Nucleus accumbens (tissue), 56 donors: ENCODE measurements around the gene CFAP77.
A peak's percentile ranks its signal among the peaks of the same experiment; 100 is the strongest.

Source experiments
- DNase-seq, 56 donors: peaks; one replicate each; lab custom pipeline; 2025; lab: John Stamatoyannopoulos, UW

The CFAP77 gene

DNA sequence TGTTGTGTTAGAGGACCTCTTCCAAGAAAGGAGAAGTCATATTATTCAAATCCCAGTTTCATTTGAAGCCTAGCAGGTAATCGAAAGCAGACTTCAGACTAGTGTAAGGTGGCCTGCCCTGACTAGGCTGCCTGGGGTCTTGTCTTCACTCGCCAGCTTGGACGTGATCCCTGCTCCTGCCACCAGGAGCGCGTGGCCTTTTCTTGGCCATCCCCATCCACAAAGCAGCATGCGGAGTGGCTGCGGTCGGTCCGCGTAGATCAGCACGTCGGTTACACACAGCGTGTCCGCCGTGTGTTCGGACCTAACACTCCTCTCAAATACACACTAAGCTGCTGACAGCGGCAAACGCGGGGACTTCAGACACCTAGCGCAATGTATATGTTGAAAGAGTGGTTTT is 37.3 kb downstream of the CFAP77 start:
- no peak for DNase-seq

DNA sequence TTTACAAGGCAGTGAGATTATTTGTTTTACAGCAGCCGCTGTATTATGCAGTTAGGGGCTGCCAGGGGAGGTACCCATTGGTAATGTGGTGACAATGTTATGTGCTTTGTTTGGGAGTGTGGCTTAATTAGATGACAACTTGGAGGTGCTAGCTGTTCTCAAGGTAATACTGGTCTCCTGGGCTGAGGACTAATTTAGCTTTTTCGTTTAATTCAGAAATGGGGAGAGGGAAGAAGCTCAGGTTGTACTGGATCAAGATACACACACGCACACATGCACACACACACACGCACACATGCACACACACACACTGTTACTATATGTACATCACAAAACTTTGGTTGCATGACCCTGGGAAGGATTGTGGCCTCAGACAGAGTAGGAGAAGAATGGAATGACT is 37.9 kb downstream of the CFAP77 start:
- DNase-seq, result no peak

DNA sequence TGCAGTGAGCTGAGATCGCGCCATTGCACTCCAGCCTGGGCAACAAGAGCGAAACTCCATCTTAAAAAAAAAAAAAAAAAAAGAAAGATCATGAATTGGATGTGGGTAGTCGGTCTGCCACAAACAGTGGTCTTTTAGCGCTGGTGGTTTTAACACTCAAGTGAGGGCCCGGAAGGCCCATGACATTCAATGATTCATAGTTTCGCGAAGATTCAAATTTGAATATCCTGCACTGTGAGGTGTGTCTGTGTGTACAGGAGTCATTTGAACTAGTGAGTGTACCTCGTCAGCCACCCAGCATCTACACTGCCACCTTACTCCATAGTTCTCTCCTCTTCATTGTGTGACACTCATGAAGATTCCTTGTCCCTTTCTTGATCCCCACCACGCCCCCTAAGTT is 41.3 kb downstream of the CFAP77 start:
- DNase-seq, result no peak

DNA sequence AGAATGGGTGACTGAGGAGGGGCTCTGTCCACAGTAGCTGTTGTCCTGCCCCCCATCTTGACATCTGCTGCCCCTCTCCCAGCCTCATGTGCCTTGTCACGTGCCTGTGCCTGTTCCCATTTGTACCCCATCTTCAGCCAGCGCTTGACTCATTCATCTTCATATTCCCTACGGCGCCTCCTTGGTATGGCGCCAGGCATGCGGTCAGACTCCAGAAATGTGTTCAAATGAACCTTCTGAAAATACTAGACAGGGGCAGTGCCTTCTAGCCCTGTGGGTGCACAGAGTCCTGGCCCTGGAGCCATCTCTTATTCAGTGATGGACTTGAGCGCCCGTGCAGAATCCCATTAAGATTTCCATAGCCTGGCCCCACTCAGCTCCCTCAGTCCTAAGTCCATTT is 46.2 kb downstream of the CFAP77 start:
- DNase-seq, result no peak

DNA sequence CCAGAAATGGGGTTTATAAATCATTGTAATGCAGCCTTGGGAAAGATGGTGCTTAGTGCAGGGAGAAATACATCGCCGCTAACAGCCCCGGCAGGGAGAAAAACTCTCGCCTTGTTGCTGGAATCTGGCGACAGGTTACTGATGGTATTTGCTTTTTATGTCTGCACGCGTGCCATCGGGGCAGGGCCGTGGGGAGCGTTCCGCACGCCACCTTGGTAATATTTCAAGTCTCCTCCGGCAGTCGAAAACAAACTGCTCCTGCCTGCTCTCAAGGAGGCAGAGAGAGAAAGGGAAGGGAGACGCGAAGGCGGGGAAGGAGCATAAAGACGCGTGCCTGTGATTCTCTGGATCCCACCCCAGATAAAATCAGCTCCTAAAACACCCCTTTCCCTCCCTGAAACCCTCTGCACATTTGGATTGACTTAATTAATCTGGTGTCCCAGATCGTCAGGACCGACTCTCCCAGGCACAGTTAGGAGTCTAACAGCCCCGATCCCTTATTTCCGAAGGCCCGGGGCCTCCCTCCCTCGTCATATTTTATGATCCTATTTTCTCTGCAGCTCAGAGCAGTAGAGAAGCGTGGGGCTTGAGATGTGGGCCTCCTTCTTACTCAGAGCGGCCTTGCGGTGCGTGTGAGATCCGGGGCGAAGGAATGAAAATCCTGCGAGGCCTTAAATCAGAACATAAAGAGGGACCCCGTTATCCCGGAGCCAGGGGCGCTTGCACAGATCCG is 47.7 kb downstream of the CFAP77 start:
- no peak for DNase-seq

DNA sequence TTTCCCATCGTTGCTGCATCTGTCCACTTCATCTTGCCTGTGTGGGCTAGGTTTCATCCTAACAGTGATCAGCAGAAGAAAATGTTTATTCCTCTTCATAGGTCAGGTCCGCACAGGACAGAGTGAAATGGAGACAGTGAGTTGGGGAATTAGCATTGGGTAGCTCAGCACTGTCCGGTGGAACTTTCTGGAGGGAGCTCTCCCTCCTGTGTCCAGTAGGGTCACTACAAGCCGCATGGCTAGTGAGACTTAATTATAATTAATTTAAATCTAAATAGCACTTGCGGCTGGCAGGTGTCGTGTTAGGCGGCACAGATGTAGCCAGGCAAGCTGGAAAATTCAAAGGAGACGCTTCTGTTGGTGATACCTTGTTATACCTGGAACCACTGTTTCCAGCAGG is 48.4 kb downstream of the CFAP77 start:
- DNase-seq, result no peak

DNA sequence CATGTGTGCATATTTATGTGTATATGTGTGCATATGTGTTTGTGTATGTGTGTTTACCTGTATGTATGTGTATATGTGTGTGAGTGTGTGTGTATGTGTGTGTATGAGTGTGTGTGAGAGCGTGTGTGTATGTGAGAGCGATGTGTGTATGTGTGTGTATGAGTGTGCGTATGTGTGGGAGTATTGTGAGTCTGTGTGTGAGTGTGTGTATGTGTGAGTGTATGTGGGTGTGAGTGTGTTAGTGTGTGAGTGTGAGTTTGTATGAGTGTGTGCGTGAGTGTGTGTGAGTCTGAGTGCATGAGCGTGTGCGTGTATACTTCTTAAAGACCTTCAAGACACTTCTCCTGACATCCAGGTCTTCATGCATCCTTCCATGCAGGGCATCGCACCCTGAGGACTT is 49.6 kb downstream of the CFAP77 start:
- no peak for DNase-seq

DNA sequence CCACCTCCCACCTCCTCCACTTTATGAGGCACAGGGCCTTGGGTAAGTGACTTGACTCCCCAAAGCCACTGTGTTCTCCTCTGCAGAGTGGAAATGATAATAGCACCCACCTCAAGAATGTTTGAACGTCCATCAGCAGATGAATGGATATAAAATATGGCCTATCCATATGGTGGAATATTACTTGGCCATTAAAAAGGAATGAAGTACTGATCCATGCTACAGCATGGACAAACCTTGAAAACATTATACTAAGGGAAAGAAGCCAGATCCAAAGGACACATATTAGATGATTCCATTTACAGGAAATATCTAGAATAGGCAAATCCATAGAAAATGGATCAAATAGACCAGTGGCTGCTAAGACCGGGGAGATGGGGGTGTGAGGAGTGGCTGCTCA is 50.2 kb downstream of the CFAP77 start:
- no peak for DNase-seq

DNA sequence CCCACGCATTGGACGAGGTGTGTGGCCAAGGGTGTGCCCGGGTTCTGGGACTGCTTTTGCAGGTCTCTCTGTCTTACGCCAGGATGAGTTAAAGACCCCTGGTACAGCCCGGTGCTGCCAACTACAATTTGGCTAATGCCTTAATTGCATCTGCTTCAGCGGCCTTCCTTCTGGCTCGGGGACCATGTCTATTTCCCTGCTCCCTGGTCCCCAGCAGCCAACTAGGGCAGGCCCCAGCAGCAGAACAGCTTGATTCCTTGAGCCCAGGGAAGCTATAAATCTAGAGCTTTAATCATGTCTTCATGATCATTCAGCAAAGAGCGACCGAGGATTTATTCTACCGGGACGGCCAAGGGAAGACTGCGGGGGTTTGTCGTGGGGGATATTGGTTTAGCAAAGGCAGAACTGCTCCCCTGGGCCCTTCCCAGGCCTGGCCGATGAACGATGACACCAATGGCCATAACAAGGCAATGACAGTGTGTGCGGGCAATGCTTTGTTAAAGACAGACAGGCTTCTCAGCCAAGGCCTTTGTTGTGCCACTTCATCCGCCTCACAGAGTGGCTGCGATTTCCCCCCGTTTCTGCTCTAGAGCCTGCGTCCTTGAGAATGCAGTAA is 51.4 kb downstream of the CFAP77 start:
- DNase-seq, result no peak

DNA sequence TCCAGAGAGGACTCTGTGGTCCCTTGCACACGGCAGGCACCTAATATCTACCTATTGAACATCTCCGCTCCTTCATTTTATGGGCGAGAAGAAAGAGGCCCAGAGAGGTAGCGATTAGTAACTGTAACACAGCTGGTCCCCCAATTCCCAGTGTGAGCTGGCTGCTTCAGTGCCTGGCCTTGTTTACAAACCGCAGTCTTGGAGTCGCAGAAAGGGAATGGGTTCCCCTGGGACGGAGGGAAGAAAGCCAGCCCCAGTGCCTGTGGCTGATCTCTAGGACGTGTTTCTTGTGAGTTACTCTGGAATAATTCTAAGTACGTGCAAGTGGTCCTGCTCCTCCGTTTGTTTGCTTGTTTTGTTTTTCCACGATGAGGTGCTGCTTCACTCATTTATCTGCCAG is 52.0 kb downstream of the CFAP77 start:
- no peak for DNase-seq

DNA sequence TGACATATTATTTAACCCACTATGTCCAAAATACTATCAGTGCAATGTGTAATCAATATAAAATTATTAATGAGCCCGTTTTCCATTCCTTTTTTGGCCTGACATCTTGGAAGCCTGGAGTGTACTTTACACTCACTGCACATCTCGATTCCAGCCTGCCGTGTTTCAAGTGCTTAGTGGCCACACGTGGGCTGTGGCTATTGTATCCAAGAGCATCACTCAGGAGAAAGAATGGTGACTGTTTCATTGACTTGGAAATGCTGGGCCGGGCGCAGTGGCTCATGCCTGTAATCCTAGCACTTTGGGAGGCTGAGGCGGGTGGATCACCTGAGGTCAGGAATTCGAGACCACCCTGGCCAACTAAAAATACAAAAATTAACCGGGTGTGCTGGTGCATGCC is 54.5 kb downstream of the CFAP77 start:
- peak in 1 of 56 donors; percentile 23 for DNase-seq

DNA sequence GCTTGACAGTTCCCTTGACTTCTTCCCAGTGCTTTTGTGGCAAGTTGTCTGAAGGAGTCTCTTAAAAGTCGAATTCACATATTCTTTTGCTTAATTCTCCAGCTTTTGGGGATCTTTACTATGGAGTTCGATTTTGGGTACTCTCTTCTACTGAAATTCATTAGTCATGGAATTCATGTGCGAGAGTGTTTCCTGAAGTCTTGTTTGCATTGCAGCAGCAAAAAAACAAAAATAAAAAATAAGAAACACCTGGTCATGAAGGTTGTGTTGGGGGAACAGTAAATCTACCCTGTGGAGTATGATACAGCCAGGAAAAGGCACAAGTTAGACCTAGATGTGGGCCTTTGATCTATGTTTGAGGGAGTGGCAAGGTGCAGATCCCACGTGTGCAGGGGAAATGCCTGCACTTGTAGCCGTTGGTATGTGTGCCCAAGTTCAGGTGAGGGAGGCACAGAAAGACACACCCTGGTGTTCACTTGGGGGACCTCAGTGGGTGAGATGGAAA is 55.2 kb downstream of the CFAP77 start:
- DNase-seq, result no peak

DNA sequence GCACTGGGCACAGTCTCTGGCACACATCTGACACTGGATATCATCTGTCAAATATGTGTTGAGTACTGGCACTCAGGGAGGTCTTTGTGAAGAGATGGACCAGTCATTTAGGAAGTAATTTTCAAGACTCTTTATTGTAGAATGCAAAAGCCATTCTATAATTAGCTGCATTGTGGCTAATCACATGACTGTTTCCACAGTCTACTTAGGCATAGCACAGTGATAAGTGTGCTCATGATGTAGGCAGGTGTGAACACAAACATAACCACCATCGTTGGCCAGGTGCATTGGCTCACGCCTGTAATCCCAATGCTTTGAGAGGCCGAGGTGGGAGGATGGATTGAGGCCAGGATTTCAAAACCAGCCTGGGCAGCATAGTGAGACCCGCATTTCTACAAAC is 62.2 kb downstream of the CFAP77 start:
- no peak for DNase-seq

DNA sequence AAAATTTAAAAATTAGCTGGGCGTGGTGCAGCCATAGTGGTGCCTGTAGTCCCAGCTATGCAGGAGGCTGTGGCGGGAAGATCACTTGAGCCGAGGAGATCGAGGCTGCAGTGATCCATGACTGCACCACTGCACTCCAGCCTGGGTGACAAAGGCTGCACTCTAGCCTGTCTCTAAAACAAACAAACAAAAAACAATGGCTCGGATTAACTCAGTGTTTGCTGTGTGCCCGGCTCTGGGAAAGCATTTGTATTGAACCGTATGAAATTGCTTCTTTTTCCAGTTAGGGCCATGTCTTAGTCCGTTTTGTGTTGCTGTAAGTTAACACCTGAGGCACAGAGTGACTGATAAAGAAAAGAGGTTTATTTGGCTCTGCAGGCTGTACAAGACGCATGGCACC is 62.6 kb downstream of the CFAP77 start:
- DNase-seq, result no peak

DNA sequence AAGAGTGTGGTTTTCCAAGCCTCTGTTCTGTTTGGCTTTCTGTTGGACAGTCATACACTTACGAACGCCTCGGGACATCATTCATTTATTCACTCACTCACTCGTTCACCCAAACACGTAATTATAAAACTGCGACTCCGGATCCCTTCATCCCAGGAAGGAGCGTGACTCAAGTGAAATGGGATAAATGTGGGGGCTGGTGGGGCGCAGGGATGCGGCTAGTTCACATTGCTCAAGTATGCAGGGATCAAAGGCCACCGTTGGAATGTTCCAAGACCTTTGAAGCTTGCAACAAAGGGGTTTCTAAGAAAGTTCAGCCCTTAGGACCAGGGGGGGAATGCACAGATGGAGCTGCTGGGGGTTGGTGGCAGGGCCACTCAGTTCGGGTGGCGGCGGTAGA is 64.2 kb downstream of the CFAP77 start:
- no peak for DNase-seq

DNA sequence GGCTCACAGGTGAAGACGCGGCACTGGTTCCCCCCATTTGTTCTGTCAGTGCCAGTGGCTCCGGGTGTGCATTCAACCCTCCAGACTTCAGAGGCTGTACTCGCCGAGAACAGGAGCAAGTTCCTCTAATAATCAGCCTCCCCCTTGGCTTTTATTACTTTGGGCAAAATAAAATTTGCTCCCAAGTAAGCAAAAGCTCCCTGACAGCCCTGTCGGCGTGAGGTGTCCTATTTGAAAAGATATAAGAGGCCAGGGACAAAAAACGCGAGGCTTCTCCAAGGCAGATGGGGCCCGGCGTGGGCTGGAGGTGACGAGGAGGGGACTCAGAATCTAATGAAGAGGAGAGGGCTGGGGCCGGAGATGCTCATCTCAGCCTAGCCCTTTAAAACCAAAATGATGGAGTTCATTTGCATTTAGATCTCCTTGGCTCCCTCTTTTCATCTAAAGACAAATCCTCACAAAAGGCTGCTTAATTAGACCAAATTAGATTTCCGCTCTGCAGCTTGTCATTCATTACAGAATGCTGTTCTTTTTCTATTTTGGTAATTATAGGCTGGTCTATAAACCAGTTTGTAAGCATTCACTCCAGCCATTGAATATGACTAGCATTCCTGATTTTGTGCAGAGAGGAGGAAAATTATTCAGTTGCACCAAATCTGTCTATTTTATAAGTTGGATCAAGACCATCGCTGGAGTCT is 68.5 kb downstream of the CFAP77 start:
- DNase-seq, result no peak

DNA sequence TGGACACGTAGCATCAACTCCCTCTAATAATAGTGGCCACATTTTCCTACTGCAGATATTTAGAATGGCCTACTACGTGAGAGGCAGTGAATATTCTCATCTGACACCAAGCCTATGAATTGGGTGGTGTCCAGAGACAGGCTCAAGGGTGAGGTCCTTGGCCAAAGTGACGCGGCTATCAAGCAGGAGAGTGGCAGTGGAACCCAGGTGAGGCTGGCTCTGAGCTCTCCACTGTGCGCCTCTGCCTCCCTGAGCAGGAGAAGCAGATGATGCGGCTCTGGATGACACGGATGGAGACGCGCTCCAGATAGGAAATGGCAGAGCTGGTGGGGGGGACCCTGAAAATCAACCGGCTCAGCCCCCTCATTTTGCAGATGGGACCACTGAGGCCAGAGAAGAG is 69.7 kb downstream of the CFAP77 start:
- no peak for DNase-seq

DNA sequence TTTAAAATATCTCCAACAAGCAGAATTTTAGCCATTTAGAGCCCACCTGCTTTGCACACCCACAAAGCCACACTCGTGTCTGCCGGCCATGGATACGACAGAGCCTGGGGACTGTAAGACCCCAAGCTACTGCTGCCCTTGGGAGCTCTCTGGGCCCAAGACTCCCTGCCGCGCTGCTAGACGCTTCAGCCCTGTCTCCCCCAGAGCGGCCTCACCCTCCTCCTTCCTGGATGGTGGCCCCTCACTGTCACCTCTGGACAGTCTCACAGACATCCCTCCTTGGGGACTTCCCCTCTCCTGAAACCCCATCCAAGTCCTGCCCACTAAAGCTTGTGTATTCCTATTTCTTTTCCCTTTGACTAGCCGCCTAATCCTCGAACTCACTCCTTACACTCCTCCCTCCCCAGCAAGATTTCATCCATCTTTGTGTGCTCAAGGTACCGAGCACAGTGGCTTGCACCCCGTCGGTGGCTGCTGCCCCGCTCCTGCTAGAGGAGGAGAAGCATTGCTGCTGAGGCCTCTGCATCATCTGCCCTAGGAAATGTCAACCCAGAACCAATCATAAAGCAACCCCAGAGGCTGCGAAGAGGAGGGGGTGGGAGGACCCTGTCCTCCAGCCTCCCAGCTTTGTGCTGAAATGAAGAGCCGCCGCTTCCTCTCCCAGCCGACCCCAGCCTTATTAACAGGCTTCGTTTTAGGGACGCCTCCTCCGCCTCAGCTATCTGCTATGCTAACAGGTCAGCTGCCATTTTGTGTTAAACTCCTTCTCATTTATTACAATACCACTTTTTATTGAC is 71.2 kb downstream of the CFAP77 start:
- DNase-seq, result no peak

DNA sequence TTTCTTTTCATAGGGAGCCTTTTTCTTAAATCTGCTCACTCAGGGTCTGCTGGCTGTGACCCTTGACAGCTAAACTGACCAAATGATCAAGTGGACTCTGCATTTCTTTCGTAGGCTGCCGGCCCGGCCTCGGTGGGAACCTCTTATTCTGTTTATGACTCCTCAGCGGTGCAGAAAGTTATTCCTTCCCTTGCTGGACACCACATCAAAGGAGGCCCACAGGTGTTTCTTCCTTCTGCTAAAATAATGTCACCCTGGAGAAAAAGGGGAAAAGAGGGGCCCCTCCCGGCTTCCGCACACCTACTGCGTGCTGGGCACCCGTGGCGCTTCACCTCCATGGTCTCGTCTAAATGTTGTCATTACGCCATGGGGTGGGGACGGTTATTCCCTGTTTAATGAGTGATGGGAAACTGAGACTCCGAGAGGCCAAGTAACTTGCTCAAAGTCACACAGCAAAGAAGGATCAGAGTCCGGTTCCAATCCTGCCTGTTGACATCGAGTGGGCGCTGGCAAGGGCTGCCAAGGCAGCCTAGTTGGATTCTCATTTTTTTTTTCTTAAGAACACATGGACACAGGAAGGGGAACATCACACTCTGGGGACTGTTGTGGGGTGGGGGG is 72.3 kb downstream of the CFAP77 start:
- DNase-seq, result no peak

DNA sequence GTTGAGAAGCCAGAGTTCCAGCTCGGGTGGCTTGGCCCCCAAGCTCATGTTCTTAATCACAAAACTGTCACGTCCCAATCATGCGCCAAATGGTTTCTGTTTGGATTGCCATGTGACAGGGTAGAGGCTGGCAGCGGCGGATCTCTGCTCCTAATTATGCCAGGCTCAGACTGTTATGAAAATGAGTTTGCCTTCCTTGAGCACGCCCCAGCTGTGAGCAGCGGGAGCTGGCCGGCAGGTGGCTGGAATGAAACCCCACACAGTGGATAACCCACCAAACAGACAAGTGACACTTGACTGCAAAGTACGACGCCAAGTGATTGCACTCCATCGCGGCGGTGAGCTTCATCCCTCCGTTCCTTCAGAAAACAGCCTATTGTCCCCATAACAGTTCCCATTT is 75.4 kb downstream of the CFAP77 start:
- DNase-seq, result no peak
